HG03520 (cell line): Measurements from ENCODE around the gene ATP12A.
A peak's percentile ranks its signal among the peaks of the same experiment; 100 is the strongest.

ENCODE experiments used
- ATAC-seq: cut with Tn5 transposase; IDR thresholded peaks from one replicate; pipeline ENCODE4 v1.9.1; 2021; ENCODE audit warnings: mild to moderate bottlenecking, moderate library complexity; ENCODE audit not compliant: unreplicated experiment

Gene ATP12A

GRCh38 chr13:24684600-24684998 is 4.4 kb downstream of the ATP12A start:
- no peak for ATAC-seq

- ATAC-seq = no peak
Measured at GRCh38 chr13:24685314-24685713, 5.1 kb downstream of the ATP12A start.

- no peak for ATAC-seq
Measured at GRCh38 chr13:24687611-24688010, 7.4 kb downstream of the ATP12A start.

GRCh38 chr13:24688111-24688510 is 7.9 kb downstream of the ATP12A start:
- ATAC-seq = no peak

GRCh38 chr13:24688950-24689349 is 8.7 kb downstream of the ATP12A start:
- no peak for ATAC-seq

- ATAC-seq = no peak
Measured at GRCh38 chr13:24691381-24691780, 11.2 kb downstream of the ATP12A start.

GRCh38 chr13:24692561-24692960 is 12.4 kb downstream of the ATP12A start:
- ATAC-seq = no peak

- ATAC-seq = no peak
Measured at GRCh38 chr13:24693862-24694471, 13.8 kb downstream of the ATP12A start.

- ATAC-seq = no peak
Measured at GRCh38 chr13:24694907-24695306, 14.7 kb downstream of the ATP12A start.

- ATAC-seq = no peak
Measured at GRCh38 chr13:24698686-24699085, 18.5 kb downstream of the ATP12A start.

GRCh38 chr13:24699541-24699940 is 19.3 kb downstream of the ATP12A start:
- no peak for ATAC-seq

GRCh38 chr13:24700539-24700938 is 20.3 kb downstream of the ATP12A start:
- ATAC-seq = no peak

- ATAC-seq = no peak
Measured at GRCh38 chr13:24706886-24707585, 26.8 kb downstream of the ATP12A start.

- ATAC-seq = peak; percentile 55
Measured at GRCh38 chr13:24709186-24709913, 29.1 kb downstream of the ATP12A start.

GRCh38 chr13:24713022-24713421 is 32.8 kb downstream of the ATP12A start:
- no peak for ATAC-seq

- ATAC-seq = no peak
Measured at GRCh38 chr13:24716011-24716410, 35.8 kb downstream of the ATP12A start.

GRCh38 chr13:24716446-24716845 is 36.2 kb downstream of the ATP12A start:
- no peak for ATAC-seq

GRCh38 chr13:24717217-24717616 is 37.0 kb downstream of the ATP12A start:
- ATAC-seq = no peak

- ATAC-seq = no peak
Measured at GRCh38 chr13:24718192-24718965, 38.2 kb downstream of the ATP12A start.

- ATAC-seq = no peak
Measured at GRCh38 chr13:24719139-24719538, 38.9 kb downstream of the ATP12A start.

GRCh38 chr13:24723206-24723605 is 43.0 kb downstream of the ATP12A start:
- no peak for ATAC-seq
